ENCODE results near the gene ITCH.

Gene ITCH

DNA sequence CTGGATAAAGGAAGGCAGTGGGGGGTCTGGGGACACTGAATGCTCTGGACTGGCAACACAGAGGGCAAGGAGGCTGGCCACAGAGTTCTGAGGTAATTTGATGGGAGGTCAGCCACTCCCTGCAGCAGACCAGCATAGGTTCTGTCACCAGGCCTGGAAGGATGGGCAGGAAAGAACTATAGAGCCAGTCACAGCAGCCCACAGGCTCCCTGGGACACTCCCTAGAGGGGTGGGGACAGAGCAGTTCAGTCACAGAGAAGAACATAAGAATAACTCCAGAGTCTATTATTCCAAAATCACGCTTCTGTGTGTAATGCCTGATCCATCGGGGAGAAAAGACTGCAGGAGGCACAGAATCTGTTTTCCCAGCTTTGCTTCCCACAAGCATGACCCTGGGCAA is 172.8 kb downstream of the ITCH start:
- TF ChIP-seq ZSCAN4 (tag by site-specific recombination; IDR thresholded peaks at IDR 0.05) (no peak), ZNF610 (tag by site-specific recombination; IDR thresholded peaks at IDR 0.05; ENCODE audit: borderline replicate concordance) (no peak), ZNF792 (tag by site-specific recombination; IDR thresholded peaks at IDR 0.05) (no peak), ZBTB21 (tag by site-specific recombination; IDR thresholded peaks at IDR 0.05) (no peak), ZNF292 (tag by site-specific recombination; IDR thresholded peaks at IDR 0.05; ENCODE audit: borderline replicate concordance, low read depth) (no peak), ZNF404 (tag by site-specific recombination; IDR thresholded peaks at IDR 0.05) (no peak), ZNF174 (tag by site-specific recombination; IDR thresholded peaks at IDR 0.05) (no peak), KLF9 (tag by site-specific recombination; IDR thresholded peaks at IDR 0.05; ENCODE audit: low read depth) (no peak), ZNF670 (tag by site-specific recombination; IDR thresholded peaks at IDR 0.05; ENCODE audit: low read depth) (no peak), GLI2 (tag by site-specific recombination; IDR thresholded peaks at IDR 0.05; ENCODE audit: borderline replicate concordance, low read depth) (no peak)
- TF ChIP-seq, protein P1, sequence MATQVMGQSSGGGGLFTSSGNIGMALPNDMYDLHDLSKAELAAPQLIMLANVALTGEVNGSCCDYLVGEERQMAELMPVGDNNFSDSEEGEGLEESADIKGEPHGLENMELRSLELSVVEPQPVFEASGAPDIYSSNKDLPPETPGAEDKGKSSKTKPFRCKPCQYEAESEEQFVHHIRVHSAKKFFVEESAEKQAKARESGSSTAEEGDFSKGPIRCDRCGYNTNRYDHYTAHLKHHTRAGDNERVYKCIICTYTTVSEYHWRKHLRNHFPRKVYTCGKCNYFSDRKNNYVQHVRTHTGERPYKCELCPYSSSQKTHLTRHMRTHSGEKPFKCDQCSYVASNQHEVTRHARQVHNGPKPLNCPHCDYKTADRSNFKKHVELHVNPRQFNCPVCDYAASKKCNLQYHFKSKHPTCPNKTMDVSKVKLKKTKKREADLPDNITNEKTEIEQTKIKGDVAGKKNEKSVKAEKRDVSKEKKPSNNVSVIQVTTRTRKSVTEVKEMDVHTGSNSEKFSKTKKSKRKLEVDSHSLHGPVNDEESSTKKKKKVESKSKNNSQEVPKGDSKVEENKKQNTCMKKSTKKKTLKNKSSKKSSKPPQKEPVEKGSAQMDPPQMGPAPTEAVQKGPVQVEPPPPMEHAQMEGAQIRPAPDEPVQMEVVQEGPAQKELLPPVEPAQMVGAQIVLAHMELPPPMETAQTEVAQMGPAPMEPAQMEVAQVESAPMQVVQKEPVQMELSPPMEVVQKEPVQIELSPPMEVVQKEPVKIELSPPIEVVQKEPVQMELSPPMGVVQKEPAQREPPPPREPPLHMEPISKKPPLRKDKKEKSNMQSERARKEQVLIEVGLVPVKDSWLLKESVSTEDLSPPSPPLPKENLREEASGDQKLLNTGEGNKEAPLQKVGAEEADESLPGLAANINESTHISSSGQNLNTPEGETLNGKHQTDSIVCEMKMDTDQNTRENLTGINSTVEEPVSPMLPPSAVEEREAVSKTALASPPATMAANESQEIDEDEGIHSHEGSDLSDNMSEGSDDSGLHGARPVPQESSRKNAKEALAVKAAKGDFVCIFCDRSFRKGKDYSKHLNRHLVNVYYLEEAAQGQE (tag by site-specific recombination; IDR thresholded peaks at IDR 0.05): no peak
- Histone ChIP-seq H3K36me3 (ENCODE audit: control insufficient read depth in 2 of 2, insufficient read depth in 1 of 2, low read length in 2 of 2) (peaks cover 0 to 92% of the 10 kb centered on the region in 2 experiments; a peak in 2 of 3 replicates), H3K9me3 (ENCODE audit: control insufficient read depth, insufficient read depth, low read depth, low read length) (no peaks in the 10 kb centered on the region), H3K4me1 (ENCODE audit: control insufficient read depth, insufficient read depth, low read length) (no peaks in the 10 kb centered on the region), H3K27ac (ENCODE audit: extremely low read depth, low read depth, low read length) (no peak overlapping the region), H3K4me3 (ENCODE audit: low read depth, low read length) (no peak overlapping the region)
- ChIA-PET CTCF (interaction anchor here (1.4 kb wide), 1 partner anchor 13 kb away, joined by 4 read pairs; no protein-coding TSS in a partner anchor), POLR2A (no interaction called here)

DNA sequence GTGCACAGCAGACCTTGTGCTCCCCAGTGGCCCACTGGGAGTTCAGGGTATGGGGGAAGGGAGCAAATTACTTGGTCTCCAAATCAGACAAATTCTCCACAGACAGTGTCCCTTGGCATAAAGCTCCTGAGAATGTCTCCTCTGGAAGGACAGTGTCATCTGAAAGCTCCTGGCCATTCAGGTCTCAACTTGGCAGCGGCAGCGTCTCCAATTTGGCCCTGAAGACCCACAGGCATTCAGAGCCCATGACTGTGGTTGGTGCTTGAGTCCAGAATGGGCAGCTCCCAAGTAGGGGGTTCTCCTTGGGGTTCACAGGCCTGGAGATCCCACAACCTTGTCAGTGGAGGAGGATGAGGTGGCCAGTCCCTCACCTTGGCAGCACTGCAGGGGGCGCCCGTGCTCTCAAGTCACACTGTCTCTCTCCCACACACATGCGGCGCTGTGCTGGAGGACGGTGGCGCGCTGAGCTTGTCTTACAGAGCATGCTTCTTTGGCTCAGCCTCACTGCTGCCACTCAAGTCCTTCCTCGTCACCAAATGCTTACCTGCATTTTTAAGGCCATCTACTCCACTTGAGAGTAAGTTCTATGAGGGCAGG is 173.8 kb downstream of the ITCH start:
- POLR2A ChIA-PET: no interaction called here
- H3K27ac ChIP-seq (ENCODE audit: extremely low read depth, low read depth, low read length): no peak overlapping the region
- H3K4me1 ChIP-seq (ENCODE audit: control insufficient read depth, insufficient read depth, low read length): no peaks in the 10 kb centered on the region
- H3K4me3 ChIP-seq (ENCODE audit: low read depth, low read length): no peak overlapping the region
- CTCF ChIA-PET: interaction anchor here (0.6 to 2.6 kb wide), 11 partner anchors 14 to 1051 kb away, joined by 3 to 9 read pairs (median 4); no protein-coding TSS in a partner anchor
- H3K36me3 ChIP-seq (ENCODE audit: control insufficient read depth in 2 of 2, insufficient read depth in 1 of 2, low read length in 2 of 2): peaks cover 0 to 92% of the 10 kb centered on the region in 2 experiments; a peak in 2 of 3 replicates
- no peaks in the 10 kb centered on the region for H3K9me3 ChIP-seq (ENCODE audit: control insufficient read depth, insufficient read depth, low read depth, low read length)
- TF ChIP-seq ZNF2 (tag by site-specific recombination; IDR thresholded peaks at IDR 0.05) (0 out of 2 replicates have a peak, but pooled peaks have one; percentile 27), ZNF292 (tag by site-specific recombination; IDR thresholded peaks at IDR 0.05; ENCODE audit: borderline replicate concordance, low read depth) (no peak), WT1 (tag by site-specific recombination; IDR thresholded peaks at IDR 0.05) (no peak), YY2 (tag by site-specific recombination; IDR thresholded peaks at IDR 0.05) (no peak), GFI1B (tag by site-specific recombination; IDR thresholded peaks at IDR 0.05) (no peak), ZFHX2 (tag by site-specific recombination; conservative IDR thresholded peaks at IDR 0.05) (0 out of 2 replicates have a peak, but pooled peaks have one; percentile 16), ZSCAN16 (tag by site-specific recombination; IDR thresholded peaks at IDR 0.05) (no peak), ZNF426 (tag by site-specific recombination; IDR thresholded peaks at IDR 0.05) (no peak), ZBTB7A (tag by site-specific recombination; IDR thresholded peaks at IDR 0.05; ENCODE audit: low read depth) (no peak), ZNF398 (tag by site-specific recombination; IDR thresholded peaks at IDR 0.05) (no peak), PRDM6 (tag by site-specific recombination; IDR thresholded peaks at IDR 0.05) (no peak), ZNF580 (tag by site-specific recombination; IDR thresholded peaks at IDR 0.05) (no peak), ZFP69B (tag by site-specific recombination; IDR thresholded peaks at IDR 0.05) (no peak), ZNF48 (tag by site-specific recombination; IDR thresholded peaks at IDR 0.05) (no peak)
- TF ChIP-seq, protein P2, sequence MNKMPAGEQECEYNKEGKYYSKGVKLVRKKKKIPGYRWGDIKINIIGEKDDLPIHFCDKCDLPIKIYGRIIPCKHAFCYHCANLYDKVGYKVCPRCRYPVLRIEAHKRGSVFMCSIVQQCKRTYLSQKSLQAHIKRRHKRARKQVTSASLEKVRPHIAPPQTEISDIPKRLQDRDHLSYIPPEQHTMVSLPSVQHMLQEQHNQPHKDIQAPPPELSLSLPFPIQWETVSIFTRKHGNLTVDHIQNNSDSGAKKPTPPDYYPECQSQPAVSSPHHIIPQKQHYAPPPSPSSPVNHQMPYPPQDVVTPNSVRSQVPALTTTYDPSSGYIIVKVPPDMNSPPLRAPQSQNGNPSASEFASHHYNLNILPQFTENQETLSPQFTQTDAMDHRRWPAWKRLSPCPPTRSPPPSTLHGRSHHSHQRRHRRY (tag by site-specific recombination; IDR thresholded peaks at IDR 0.05): no peak
